MCF 10A (cell line): ENCODE measurements around the gene SSR4. TPM values are rescaled to one million over a fixed set of nuclear protein-coding genes. Genes with fewer than 3 reads are reported as not detected.

Experiments
- BruUV-seq: library from RNA; stranded (reverse); fragments of 400-500 nt; replicated peaks from 2 replicates; lab custom pipeline; 2021; lab: Mats Ljungman, UMichigan
- CTCF ChIA-PET: fragments of 300-600 bp; sonication (Branson Sonifier 250); formaldehyde crosslinking; extraction: SDS; loops from one replicate; lab custom pipeline; 2021; ENCODE audit warnings: antibody characterized with exemption, inconsistent platforms; lab: Yijun Ruan, JAX
- POLR2A ChIA-PET: fragments of 300-600, 350-650 bp; sonication (Branson Sonifier 250); formaldehyde crosslinking; extraction: SDS; loops from one replicate; lab custom pipeline; 2020; ENCODE audit warnings: antibody characterized with exemption, inconsistent platforms; lab: Yijun Ruan, JAX
- DNase-seq: peaks from one replicate; pipeline ENCODE4 v3.0.0-alpha.2; 2018; ENCODE audit not compliant: unreplicated experiment
- H3K27ac Mint-ChIP-seq: one replicate; pipeline ENCODE4 v1.8.0; 2022; ENCODE audit warnings: mild to moderate bottlenecking, low read depth, mixed read lengths; ENCODE audit not compliant: unreplicated experiment
- H3K27me3 Mint-ChIP-seq: one replicate; pipeline ENCODE4 v1.8.0; 2022; ENCODE audit warnings: mixed read lengths; ENCODE audit not compliant: insufficient read depth, unreplicated experiment
- H3K36me3 Mint-ChIP-seq: one replicate; pipeline ENCODE4 v1.8.0; 2022; ENCODE audit warnings: mild to moderate bottlenecking, moderate library complexity, mixed read lengths; ENCODE audit not compliant: insufficient read depth, unreplicated experiment
- H3K4me1 Mint-ChIP-seq: one replicate; pipeline ENCODE4 v1.8.0; 2022; ENCODE audit warnings: mixed read lengths; ENCODE audit not compliant: insufficient read depth, unreplicated experiment
- H3K4me3 Mint-ChIP-seq: one replicate; pipeline ENCODE4 v1.8.0; 2022; ENCODE audit warnings: mild to moderate bottlenecking, moderate library complexity, mixed read lengths; ENCODE audit not compliant: unreplicated experiment
- H3K9me3 Mint-ChIP-seq: one replicate; pipeline ENCODE4 v1.8.0; 2022; ENCODE audit warnings: mixed read lengths; ENCODE audit not compliant: unreplicated experiment
- intact Hi-C: fragments of 100-400 bp; cut with micrococcal nuclease; formaldehyde crosslinking; loops from 2 replicates; pipeline ENCODE4 v1.14.1; 2022
- total RNA-seq: library from RNA; stranded (reverse); gene quantifications from 2 replicates; pipeline ENCODE4 v1.2.3, GENCODE V29; 2022
- TF ChIP-seq, protein P1 (sequence below): fragments of 200-600 bp; IDR thresholded peaks from one replicate; pipeline ENCODE4 v1.8.0; 2022; ENCODE audit warnings: antibody characterized with exemption, mild to moderate bottlenecking; ENCODE audit not compliant: unreplicated experiment

The SSR4 gene
- total RNA-seq, 1 experiment from 2014 or later = 328 TPM

GRCh38 chrX:153769865-153770600 is 24.4 kb upstream of the SSR4 start:
- CTCF ChIA-PET = interaction anchor here (1.0 kb wide), 1 partner anchor 200 kb away, joined by 3 read pairs; no protein-coding TSS in a partner anchor
- TF ChIP-seq, protein P1, sequence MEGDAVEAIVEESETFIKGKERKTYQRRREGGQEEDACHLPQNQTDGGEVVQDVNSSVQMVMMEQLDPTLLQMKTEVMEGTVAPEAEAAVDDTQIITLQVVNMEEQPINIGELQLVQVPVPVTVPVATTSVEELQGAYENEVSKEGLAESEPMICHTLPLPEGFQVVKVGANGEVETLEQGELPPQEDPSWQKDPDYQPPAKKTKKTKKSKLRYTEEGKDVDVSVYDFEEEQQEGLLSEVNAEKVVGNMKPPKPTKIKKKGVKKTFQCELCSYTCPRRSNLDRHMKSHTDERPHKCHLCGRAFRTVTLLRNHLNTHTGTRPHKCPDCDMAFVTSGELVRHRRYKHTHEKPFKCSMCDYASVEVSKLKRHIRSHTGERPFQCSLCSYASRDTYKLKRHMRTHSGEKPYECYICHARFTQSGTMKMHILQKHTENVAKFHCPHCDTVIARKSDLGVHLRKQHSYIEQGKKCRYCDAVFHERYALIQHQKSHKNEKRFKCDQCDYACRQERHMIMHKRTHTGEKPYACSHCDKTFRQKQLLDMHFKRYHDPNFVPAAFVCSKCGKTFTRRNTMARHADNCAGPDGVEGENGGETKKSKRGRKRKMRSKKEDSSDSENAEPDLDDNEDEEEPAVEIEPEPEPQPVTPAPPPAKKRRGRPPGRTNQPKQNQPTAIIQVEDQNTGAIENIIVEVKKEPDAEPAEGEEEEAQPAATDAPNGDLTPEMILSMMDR = no peak
- no peaks in the 10 kb centered on the region for H3K9me3 Mint-ChIP-seq

DNA sequence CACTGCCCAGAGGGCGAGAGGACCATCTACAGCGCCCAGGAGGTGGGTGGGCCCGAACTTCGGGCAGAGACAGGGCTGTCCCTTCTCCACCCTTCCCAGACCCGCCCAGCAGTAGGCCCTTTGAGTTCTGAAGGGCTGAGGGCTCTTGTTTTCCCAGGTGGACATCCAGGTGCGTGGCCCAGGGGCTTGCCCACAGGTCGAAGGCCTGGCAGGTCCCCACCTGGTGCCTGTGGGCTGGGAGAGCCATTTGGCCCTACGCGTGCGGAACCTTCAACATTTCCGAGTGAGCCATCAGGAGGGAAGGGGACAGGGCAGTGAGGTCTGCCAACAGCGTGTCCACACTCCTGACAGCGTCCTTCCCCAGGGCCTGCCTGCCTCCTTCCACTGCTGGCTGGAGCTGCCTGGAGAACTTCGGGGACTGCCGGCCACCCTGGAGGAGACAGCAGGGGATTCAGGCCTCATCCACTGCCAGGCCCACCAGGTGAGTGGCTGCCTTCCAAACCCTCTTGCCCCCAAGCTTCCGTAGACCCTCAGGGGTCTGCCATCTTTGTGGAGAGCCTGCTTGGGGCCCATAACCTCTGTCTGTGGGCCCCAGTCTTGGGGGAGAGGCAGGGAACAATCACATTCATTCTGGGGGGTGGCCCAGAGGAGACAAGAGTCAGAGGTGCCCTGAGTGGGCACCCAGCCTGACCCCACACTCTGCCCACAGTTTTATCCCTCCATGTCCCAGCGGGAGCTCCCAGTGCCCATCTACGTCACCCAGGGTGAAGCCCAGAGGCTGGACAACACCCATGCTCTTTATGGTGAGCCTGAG is 23.7 kb upstream of the SSR4 start:
- TF ChIP-seq, protein P1 = no peak
- H3K36me3 Mint-ChIP-seq = peaks cover 3% of the 10 kb centered on the region
- CTCF ChIA-PET = interaction anchor here (0.7 to 1.0 kb wide), 2 partner anchors 198 to 199 kb away, joined by 3 read pairs; no protein-coding TSS in a partner anchor
- H3K9me3 Mint-ChIP-seq = no peaks in the 10 kb centered on the region
- no TSS peak for BruUV-seq
- DNase-seq = no peak
- no peaks in the 10 kb centered on the region for H3K27me3 Mint-ChIP-seq
- no peak overlapping the region for H3K27ac Mint-ChIP-seq
- no peak overlapping the region for H3K4me3 Mint-ChIP-seq
- POLR2A ChIA-PET = no interaction called here
- intact Hi-C loops = no loop called here
- no peaks in the 10 kb centered on the region for H3K4me1 Mint-ChIP-seq

More at GRCh38 chrX:153769865-153770600, 24.4 kb upstream of the SSR4 start:
- H3K27ac Mint-ChIP-seq = no peak overlapping the region
- no peaks in the 10 kb centered on the region for H3K4me1 Mint-ChIP-seq
- no TSS peak for BruUV-seq
- DNase-seq = no peak
- POLR2A ChIA-PET = no interaction called here
- no peaks in the 10 kb centered on the region for H3K27me3 Mint-ChIP-seq
- no peaks in the 10 kb centered on the region for H3K36me3 Mint-ChIP-seq
- no peak overlapping the region for H3K4me3 Mint-ChIP-seq
- intact Hi-C loops = no loop called here

GRCh38 chrX:153771415-153772315 is 22.8 kb upstream of the SSR4 start:
- no peaks in the 10 kb centered on the region for H3K4me1 Mint-ChIP-seq
- TF ChIP-seq, protein P1 = no peak
- H3K27ac Mint-ChIP-seq = no peak overlapping the region
- intact Hi-C loops = no loop called here
- DNase-seq = no peak
- POLR2A ChIA-PET = no interaction called here
- CTCF ChIA-PET = interaction anchor here (0.7 kb wide), 1 partner anchor 197 kb away, joined by 3 read pairs; no protein-coding TSS in a partner anchor
- H3K4me3 Mint-ChIP-seq = no peak overlapping the region
- H3K36me3 Mint-ChIP-seq = peaks cover 8% of the 10 kb centered on the region
- no peaks in the 10 kb centered on the region for H3K9me3 Mint-ChIP-seq
- H3K27me3 Mint-ChIP-seq = no peaks in the 10 kb centered on the region
- BruUV-seq = no TSS peak
